Measurements from ENCODE around the gene JAK3.

- TF ChIP-seq CTCF (IDR thresholded peaks at IDR 0.05) (no peak), POLR2AphosphoS5 (IDR thresholded peaks at IDR 0.05) (no peak), POLR2A (IDR thresholded peaks at IDR 0.05) (no peak)
Observed at GRCh38 chr19:17848595-17849292, 962 bp upstream of the JAK3 start.
